Ishikawa (cell line): ENCODE measurements around the gene COL23A1.

Experiments used
- EGR1 ChIP-seq: IDR thresholded peaks from 2 replicates; pipeline ENCODE4 v1.6.1; 2012
- EP300 ChIP-seq: IDR thresholded peaks from 2 replicates; pipeline ENCODE4 v1.6.1; 2012; ENCODE audit warnings: borderline replicate concordance
- RAD21 ChIP-seq: IDR thresholded peaks from 2 replicates; pipeline ENCODE4 v1.6.1; 2012; ENCODE audit warnings: low read depth
- TAF1 ChIP-seq: IDR thresholded peaks from 2 replicates; pipeline ENCODE4 v1.6.1; 2012; ENCODE audit warnings: low read depth, mild to moderate bottlenecking
- TF ChIP-seq, protein P1 (sequence below): IDR thresholded peaks from 2 replicates; pipeline ENCODE4 v1.6.1; 2012

DNA sequence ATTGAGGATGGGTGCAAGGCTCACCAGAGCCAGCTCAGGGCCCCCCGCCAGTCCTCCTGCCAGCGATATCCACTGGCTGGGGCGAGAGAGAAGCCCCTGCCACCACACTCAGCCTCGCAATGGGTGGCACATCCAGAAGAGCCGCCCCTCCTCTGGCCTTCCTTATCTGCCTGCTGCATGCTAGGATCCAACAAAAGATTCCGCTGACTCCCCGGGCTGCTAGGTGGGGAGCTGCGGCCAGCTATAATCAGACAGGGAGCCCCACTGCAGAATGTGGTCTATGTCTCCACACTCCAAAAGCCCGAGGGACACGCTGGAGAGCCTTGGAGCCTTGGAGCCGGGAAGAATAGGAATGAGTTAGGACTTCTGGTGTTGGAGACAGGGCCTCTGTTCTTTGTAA is 32.8 kb downstream of the COL23A1 start:
- TF ChIP-seq EP300 (no peak), EGR1 (no peak), RAD21 (no peak), TAF1 (no peak)
- TF ChIP-seq, protein P1, sequence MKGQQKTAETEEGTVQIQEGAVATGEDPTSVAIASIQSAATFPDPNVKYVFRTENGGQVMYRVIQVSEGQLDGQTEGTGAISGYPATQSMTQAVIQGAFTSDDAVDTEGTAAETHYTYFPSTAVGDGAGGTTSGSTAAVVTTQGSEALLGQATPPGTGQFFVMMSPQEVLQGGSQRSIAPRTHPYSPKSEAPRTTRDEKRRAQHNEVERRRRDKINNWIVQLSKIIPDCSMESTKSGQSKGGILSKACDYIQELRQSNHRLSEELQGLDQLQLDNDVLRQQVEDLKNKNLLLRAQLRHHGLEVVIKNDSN: no peak
